Mammary epithelial cell (primary cell): ENCODE measurements around the gene TMEM248.
"Not testable (repeated sequence)": the region's sequence is repeated elsewhere in the genome, so short reads cannot be mapped to it uniquely, and the experiment has no call there.

ENCODE experiments used
- EZH2 ChIP-seq: IDR thresholded peaks from 2 replicates; pipeline ENCODE4 v1.6.1; 2012; ENCODE audit warnings: low read length, inconsistent platforms, borderline replicate concordance
- TF ChIP-seq, protein P1 (sequence below), 2 donors: IDR thresholded peaks in 1 of 2; conservative IDR thresholded peaks in 1 of 2; 2 replicates each; pipeline ENCODE4 v1.5.1; 2011 to 2012; ENCODE audit warnings: inconsistent platforms in 2 of 2, low read length in 2 of 2, mild to moderate bottlenecking in 2 of 2, control low read depth in 1 of 2, low read depth in 1 of 2; ENCODE audit not compliant: insufficient read depth in 1 of 2; ENCODE audit errors: extremely low read depth in 1 of 2

DNA sequence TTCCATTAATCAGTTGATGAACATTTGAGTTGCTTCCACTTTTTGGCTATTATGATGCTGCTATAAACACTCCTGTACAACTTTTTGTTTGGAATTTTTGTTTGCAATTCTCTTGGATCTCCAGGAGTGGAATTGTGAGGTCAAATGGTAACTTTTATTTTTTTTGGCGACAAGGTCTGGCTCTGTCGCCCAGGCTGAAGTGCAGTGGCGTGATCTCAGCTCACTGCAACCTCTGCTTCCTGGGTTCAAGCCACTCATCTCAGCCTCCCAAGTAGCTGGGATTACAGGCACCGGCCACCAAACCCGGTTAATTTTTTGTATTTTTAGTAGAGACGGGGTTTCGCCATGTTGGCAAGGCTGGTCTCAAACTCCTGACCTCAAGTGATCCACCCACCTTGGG, 3.1 kb upstream of the TMEM248 start:
- TF ChIP-seq, protein P1, sequence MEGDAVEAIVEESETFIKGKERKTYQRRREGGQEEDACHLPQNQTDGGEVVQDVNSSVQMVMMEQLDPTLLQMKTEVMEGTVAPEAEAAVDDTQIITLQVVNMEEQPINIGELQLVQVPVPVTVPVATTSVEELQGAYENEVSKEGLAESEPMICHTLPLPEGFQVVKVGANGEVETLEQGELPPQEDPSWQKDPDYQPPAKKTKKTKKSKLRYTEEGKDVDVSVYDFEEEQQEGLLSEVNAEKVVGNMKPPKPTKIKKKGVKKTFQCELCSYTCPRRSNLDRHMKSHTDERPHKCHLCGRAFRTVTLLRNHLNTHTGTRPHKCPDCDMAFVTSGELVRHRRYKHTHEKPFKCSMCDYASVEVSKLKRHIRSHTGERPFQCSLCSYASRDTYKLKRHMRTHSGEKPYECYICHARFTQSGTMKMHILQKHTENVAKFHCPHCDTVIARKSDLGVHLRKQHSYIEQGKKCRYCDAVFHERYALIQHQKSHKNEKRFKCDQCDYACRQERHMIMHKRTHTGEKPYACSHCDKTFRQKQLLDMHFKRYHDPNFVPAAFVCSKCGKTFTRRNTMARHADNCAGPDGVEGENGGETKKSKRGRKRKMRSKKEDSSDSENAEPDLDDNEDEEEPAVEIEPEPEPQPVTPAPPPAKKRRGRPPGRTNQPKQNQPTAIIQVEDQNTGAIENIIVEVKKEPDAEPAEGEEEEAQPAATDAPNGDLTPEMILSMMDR (conservative IDR thresholded peaks at IDR 0.05 in 1 of 2, IDR thresholded peaks at IDR 0.05 in 1 of 2; ENCODE audit: extremely low read depth in 1 of 2, insufficient read depth in 1 of 2, low read depth in 1 of 2, low read length in 2 of 2): not testable (repeated sequence)
- TF ChIP-seq EZH2: not testable (repeated sequence)
